ENCODE measurements around the gene TARBP1. TPM values are rescaled to one million over a fixed set of nuclear protein-coding genes. Genes with fewer than 3 reads are reported as not detected.

Gene TARBP1
- total and polyA plus RNA-seq, 12 donors, result 4.6 to 49.9 (median 9.0) TPM

DNA sequence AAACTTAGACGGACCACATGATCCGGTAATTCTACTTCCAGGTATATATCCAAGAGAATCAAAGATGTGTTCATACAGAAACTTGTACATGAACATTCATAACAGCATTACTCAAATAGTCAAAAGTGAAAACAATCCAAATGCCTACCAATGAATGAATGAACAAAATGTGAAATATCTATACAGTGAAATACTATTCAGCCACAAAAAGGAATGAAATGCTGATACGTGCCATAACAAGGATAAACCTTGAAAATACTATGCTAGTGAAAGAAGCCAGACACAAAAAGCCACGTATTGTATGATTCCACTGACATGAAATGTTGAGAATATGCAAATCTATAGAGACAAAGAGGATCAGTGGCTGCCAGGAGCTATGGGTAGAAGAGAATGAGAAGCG is 18.3 kb downstream of the TARBP1 start:
- intact Hi-C loops (cut with DNase I), result no loop called here
- DNase-seq (no peak), ATAC-seq (no peak)
- Histone ChIP-seq H3K9me3 (no peaks in the 10 kb centered on the region), H3K27ac (no peak overlapping the region), H3K4me3 (no peak overlapping the region), H3K4me1 (no peaks in the 10 kb centered on the region), H3K36me3 (peaks cover 0 to 85% (median 10%) of the 10 kb centered on the region in 9 donors), H3K27me3 (no peaks in the 10 kb centered on the region)
- WGBS, 2 donors, result 95 to 98% methylated on average over 5 of the region's 5 CpGs
- TF ChIP-seq, protein P1, sequence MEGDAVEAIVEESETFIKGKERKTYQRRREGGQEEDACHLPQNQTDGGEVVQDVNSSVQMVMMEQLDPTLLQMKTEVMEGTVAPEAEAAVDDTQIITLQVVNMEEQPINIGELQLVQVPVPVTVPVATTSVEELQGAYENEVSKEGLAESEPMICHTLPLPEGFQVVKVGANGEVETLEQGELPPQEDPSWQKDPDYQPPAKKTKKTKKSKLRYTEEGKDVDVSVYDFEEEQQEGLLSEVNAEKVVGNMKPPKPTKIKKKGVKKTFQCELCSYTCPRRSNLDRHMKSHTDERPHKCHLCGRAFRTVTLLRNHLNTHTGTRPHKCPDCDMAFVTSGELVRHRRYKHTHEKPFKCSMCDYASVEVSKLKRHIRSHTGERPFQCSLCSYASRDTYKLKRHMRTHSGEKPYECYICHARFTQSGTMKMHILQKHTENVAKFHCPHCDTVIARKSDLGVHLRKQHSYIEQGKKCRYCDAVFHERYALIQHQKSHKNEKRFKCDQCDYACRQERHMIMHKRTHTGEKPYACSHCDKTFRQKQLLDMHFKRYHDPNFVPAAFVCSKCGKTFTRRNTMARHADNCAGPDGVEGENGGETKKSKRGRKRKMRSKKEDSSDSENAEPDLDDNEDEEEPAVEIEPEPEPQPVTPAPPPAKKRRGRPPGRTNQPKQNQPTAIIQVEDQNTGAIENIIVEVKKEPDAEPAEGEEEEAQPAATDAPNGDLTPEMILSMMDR (IDR thresholded peaks at IDR 0.05), result no peak

DNA sequence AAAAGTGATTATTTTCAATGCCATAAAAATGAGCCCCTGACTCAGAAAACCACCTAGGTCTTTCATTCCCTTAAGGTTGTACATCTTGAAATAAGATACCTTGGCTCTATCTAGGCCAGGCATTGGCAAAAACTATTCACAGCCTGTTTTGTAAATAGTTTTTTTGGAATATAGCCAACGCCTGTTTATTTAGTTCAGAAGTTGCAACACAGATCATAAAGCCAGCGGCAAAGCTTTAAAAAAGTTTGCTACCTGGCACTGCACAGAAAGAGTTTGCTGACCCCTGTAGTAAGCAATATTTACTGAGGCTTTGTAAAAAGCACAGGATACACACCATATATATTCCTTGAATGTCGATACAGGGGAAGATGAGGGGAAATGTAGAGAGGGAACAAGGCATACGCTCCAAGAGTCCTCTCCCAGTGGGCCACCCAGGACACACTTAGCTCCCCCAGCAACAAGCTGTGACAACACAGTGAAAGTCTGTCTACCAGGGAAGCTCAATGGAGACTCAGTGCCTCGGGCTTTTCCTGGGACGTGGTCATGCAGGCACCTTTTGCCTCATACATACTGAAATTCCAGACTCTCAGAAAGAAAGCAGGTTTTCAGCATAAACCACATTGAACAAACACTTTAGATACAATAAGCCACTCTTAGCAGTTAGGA is 20.5 kb downstream of the TARBP1 start:
- TF ChIP-seq, protein P1 (IDR thresholded peaks at IDR 0.05), result no peak
- Histone ChIP-seq H3K4me3 (no peak overlapping the region), H3K36me3 (peaks cover 0 to 76% (median 4%) of the 10 kb centered on the region in 9 donors), H3K4me1 (no peaks in the 10 kb centered on the region), H3K9me3 (no peaks in the 10 kb centered on the region), H3K27ac (no peak overlapping the region), H3K27me3 (no peaks in the 10 kb centered on the region)
- no peak for DNase-seq
- WGBS, 2 donors, result 93 to 94% methylated on average over 6 of the region's 6 CpGs
- no peak for ATAC-seq
- intact Hi-C loops (cut with DNase I), result no loop called here

DNA sequence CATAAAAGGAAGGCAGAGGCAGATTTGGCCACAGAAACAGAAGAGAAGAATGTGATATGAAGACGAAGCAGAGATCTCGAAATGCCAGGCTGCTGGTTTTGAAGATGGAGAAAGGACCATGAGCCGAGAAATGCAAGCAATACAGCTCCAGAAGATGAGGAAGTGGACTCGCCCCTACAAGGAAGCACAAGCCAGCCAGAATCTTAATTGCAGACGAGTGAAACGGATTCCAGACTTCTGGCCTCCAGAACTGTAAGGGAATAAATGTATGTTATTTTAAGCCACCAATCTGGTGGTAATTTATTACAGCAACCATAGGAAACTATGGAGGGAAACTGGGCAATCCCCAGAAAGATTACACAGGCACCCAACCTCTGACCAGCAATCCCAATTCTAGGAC is 24.1 kb downstream of the TARBP1 start:
- no peak overlapping the region for H3K4me3 ChIP-seq
- H3K9me3 ChIP-seq, result no peaks in the 10 kb centered on the region
- H3K36me3 ChIP-seq, result peaks cover 0 to 76% (median 0%) of the 10 kb centered on the region in 9 donors
- no peaks in the 10 kb centered on the region for H3K4me1 ChIP-seq
- H3K27ac ChIP-seq, result no peak overlapping the region
- H3K27me3 ChIP-seq, result no peaks in the 10 kb centered on the region
- 75 to 77% methylated on average over 6 of the region's 6 CpGs for WGBS, 2 donors
- ATAC-seq (no peak), DNase-seq (no peak)
- intact Hi-C loops (cut with DNase I), result no loop called here
- TF ChIP-seq, protein P1 (IDR thresholded peaks at IDR 0.05), result no peak

DNA sequence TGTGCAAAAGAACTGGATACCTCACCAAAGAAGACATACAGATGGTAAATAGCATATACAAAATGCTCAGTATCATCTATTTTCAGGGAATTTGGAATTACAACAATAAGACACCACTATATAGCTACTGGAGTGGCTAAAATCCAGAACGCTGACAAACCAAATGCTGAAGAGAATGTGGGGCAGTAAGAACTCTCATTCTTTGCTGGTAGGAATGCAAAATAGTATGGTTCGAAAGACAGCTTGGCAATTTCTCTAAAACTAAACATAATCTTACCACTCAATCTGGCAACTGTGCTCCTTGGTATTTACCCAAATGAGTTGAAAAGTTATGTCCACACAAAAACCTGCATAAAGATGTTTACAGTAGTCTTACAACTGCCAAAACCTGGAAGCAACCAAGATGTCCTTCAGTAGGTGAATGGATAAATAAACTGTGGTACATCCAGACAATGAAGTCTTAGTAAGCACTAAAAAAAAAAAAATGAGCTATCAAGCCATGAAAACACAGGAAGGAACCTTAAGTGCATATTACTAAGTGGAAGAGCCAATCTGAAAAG is 26.5 kb downstream of the TARBP1 start:
- intact Hi-C loops (cut with DNase I), result no loop called here
- H3K4me3 ChIP-seq, result no peak overlapping the region
- no peak overlapping the region for H3K27ac ChIP-seq
- ATAC-seq (no peak), DNase-seq (no peak)
- H3K36me3 ChIP-seq, result peaks cover 0 to 83% (median 0%) of the 10 kb centered on the region in 9 donors
- no peaks in the 10 kb centered on the region for H3K27me3 ChIP-seq
- TF ChIP-seq, protein P1 (IDR thresholded peaks at IDR 0.05), result no peak
- no peaks in the 10 kb centered on the region for H3K4me1 ChIP-seq
- WGBS, 2 donors, result 95 to 97% methylated on average over 2 of the region's 2 CpGs
- H3K9me3 ChIP-seq, result no peaks in the 10 kb centered on the region

All from heart right ventricle (tissue), 16 donors.